Kidney epithelial cell (primary cell): ENCODE data around the gene RPS6KA4. TPM values are rescaled to one million over a fixed set of nuclear protein-coding genes. Genes with fewer than 3 reads are reported as not detected.

Experiments used
- DNase-seq: peaks from one replicate; pipeline ENCODE4 v3.0.0-alpha.2; 2010; ENCODE audit warnings: low read depth
- H3K27me3 ChIP-seq: 2 replicates; pipeline ENCODE4 v1.6.0; 2011; ENCODE audit warnings: low read length; ENCODE audit not compliant: control insufficient read depth, insufficient read depth
- H3K36me3 ChIP-seq: 2 replicates; pipeline ENCODE4 v1.5.1; 2011; ENCODE audit warnings: low read length; ENCODE audit not compliant: control insufficient read depth, insufficient read depth
- H3K4me3 ChIP-seq: 2 replicates; pipeline ENCODE4 v1.5.1; 2011; ENCODE audit warnings: low read depth, mild to moderate bottlenecking, control low read depth, low read length
- CTCF ChIP-seq: IDR thresholded peaks from 2 replicates; pipeline ENCODE4 v1.5.1; 2011; ENCODE audit warnings: mild to moderate bottlenecking, moderate library complexity, low read length, control low read depth, inconsistent platforms; ENCODE audit not compliant: insufficient read depth, poor library complexity, severe bottlenecking
- total RNA-seq: library from RNA; depleted of rRNA; stranded (reverse); fragments of >200 nt; gene quantifications from 2 replicates; pipeline ENCODE4 v1.2.3, GENCODE V29; 2015

RPS6KA4 gene
- total RNA-seq, 1 donor from 2014 or later, result 43.0 TPM

GRCh38 chr11:64409278-64409677 lies 50.3 kb downstream of the RPS6KA4 start:
- no peaks in the 10 kb centered on the region for H3K36me3 ChIP-seq
- no peak for TF ChIP-seq CTCF
- H3K4me3 ChIP-seq, result no peak overlapping the region
- H3K27me3 ChIP-seq, result peaks cover 18% of the 10 kb centered on the region
- no peak for DNase-seq

GRCh38 chr11:64409707-64410403 lies 50.9 kb downstream of the RPS6KA4 start:
- Histone ChIP-seq H3K4me3 (no peak overlapping the region), H3K27me3 (peaks cover 18% of the 10 kb centered on the region), H3K36me3 (no peaks in the 10 kb centered on the region)
- DNase-seq, result no peak
- no peak for TF ChIP-seq CTCF

- no peak overlapping the region for H3K4me3 ChIP-seq
- no peaks in the 10 kb centered on the region for H3K36me3 ChIP-seq
- DNase-seq, result no peak
- TF ChIP-seq CTCF, result no peak
- H3K27me3 ChIP-seq, result peaks cover 18% of the 10 kb centered on the region
These were observed 51.4 kb downstream of the RPS6KA4 start for GRCh38 chr11:64410404-64410734.

- Histone ChIP-seq H3K27me3 (peaks cover 18% of the 10 kb centered on the region), H3K36me3 (no peaks in the 10 kb centered on the region), H3K4me3 (no peak overlapping the region)
- DNase-seq, result no peak
- no peak for TF ChIP-seq CTCF
These were observed 54.5 kb downstream of the RPS6KA4 start for GRCh38 chr11:64413417-64413816.

- H3K36me3 ChIP-seq, result no peaks in the 10 kb centered on the region
- TF ChIP-seq CTCF, result no peak
- H3K4me3 ChIP-seq, result no peak overlapping the region
- H3K27me3 ChIP-seq, result peaks cover 8% of the 10 kb centered on the region
- DNase-seq, result no peak
These were observed 56.3 kb downstream of the RPS6KA4 start for GRCh38 chr11:64415286-64415685.
